K562 (cell line): Measurements from ENCODE around the gene PSMC4. TPM values are rescaled to one million over a fixed set of nuclear protein-coding genes. Genes with fewer than 3 reads are reported as not detected.

Source experiments
- ATAC-seq: fragments of 200-7000 bp; cut with Tn5 transposase; 3 replicates; pipeline ENCODE4 v1.9.1; 2020; ENCODE audit warnings: moderate library complexity
- BruUV-seq: library from RNA; stranded (reverse); fragments of 400-500 nt; replicated peaks from 2 replicates; lab custom pipeline; 2021; lab: Mats Ljungman, UMichigan
- CTCF ChIA-PET: fragments of 300-600 bp; formaldehyde crosslinking; extraction: SDS; loops from one replicate; lab custom pipeline; 2021; ENCODE audit warnings: low intra/inter-chr PET ratio; lab: Yijun Ruan, JAX
- POLR2A ChIA-PET: fragments of 300-600, 350-650 bp; sonication (Branson Sonifier 250); formaldehyde crosslinking; extraction: SDS; loops from one replicate; lab custom pipeline; 2021; ENCODE audit warnings: antibody characterized with exemption, inconsistent platforms; lab: Yijun Ruan, JAX
- DNase-seq, 4 experiments: peaks; one replicate each; pipeline versions ENCODE4 v3.0.0 to v3.0.0-alpha.2; 2011 to 2018; ENCODE audit warnings: low spot score in 3 of 4, mixed read lengths in 3 of 4; ENCODE audit errors: extremely low read depth in 1 of 4
- FAIRE-seq: peaks from 2 replicates; lab custom pipeline; 2011; peaks lifted over from hg19 to GRCh38; lab: Jason Lieb, UNC
- H2AFZ ChIP-seq: 2 replicates; pipeline ENCODE4 v1.6.0; 2011; ENCODE audit warnings: low read depth, low read length, control low read depth, inconsistent platforms
- H3K27ac ChIP-seq: fragments of 200-600 bp; 3 replicates; pipeline ENCODE4 v1.8.0; 2011; ENCODE audit warnings: low read depth, mild to moderate bottlenecking, control low read depth, inconsistent platforms, low read length, moderate library complexity, mixed read lengths; ENCODE audit errors: extremely low read depth
- H3K27me3 ChIP-seq, 2 experiments: fragments of 300-600 bp in 1 of 2; 2 replicates in 1 of 2; 3 replicates in 1 of 2; pipeline versions ENCODE4 v1.6.0 to v1.8.0; 2011; ENCODE audit warnings: inconsistent platforms in 2 of 2, low read length in 2 of 2, mild to moderate bottlenecking in 1 of 2, mixed read lengths in 1 of 2, moderate library complexity in 1 of 2; ENCODE audit not compliant: control insufficient read depth in 2 of 2, insufficient read depth in 2 of 2
- H3K36me3 ChIP-seq: fragments of 300-600 bp; 3 replicates; pipeline ENCODE4 v1.8.0; 2011; ENCODE audit warnings: mild to moderate bottlenecking, low read length, inconsistent platforms; ENCODE audit not compliant: control insufficient read depth, insufficient read depth
- H3K4me1 ChIP-seq, 2 experiments: fragments of 200-600 bp in 1 of 2; replicated peaks in 1 of 2; 2 replicates in 1 of 2; 3 replicates in 1 of 2; pipeline versions ENCODE4 v1.5.1 to v1.8.0; 2011; ENCODE audit warnings: inconsistent platforms in 2 of 2, low read length in 2 of 2, mild to moderate bottlenecking in 1 of 2, mixed read lengths in 1 of 2, moderate library complexity in 1 of 2; ENCODE audit not compliant: control insufficient read depth in 2 of 2, insufficient read depth in 2 of 2
- H3K4me2 ChIP-seq: 2 replicates; pipeline ENCODE4 v1.6.1; 2011; ENCODE audit warnings: low read length, control low read depth, inconsistent platforms, mixed read lengths; ENCODE audit not compliant: insufficient read depth
- H3K4me3 ChIP-seq: fragments of 200-600 bp; sonication (generic), shearing (Covaris generic); 2 replicates; pipeline ENCODE4 v1.5.1; 2016; ENCODE audit warnings: control low read depth, inconsistent platforms
- H3K79me2 ChIP-seq: fragments of 200-600 bp; 3 replicates; pipeline ENCODE4 v1.8.0; 2011; ENCODE audit warnings: low read length, inconsistent platforms; ENCODE audit not compliant: control insufficient read depth, insufficient read depth
- H3K9ac ChIP-seq, 2 experiments: 2 replicates each; pipeline versions ENCODE4 v1.6.0 to v1.6.1; 2011; ENCODE audit warnings: low read depth in 2 of 2, low read length in 2 of 2, control low read depth in 1 of 2, inconsistent platforms in 1 of 2, mild to moderate bottlenecking in 1 of 2, mixed read lengths in 1 of 2; ENCODE audit not compliant: insufficient read depth in 1 of 2
- H3K9me1 ChIP-seq: one replicate; pipeline ENCODE4 v1.6.0; 2011; ENCODE audit warnings: inconsistent platforms, mild to moderate bottlenecking, low read length, moderate library complexity; ENCODE audit not compliant: control insufficient read depth, insufficient read depth
- H3K9me3 ChIP-seq: replicated peaks from 2 replicates; pipeline ENCODE4 v1.5.1; 2011; ENCODE audit warnings: low read depth, low read length, inconsistent platforms; ENCODE audit not compliant: control insufficient read depth, insufficient read depth
- H4K20me1 ChIP-seq: replicated peaks from 2 replicates; pipeline ENCODE4 v1.6.1; 2011; ENCODE audit warnings: low read length, inconsistent platforms, mixed read lengths; ENCODE audit not compliant: control insufficient read depth, insufficient read depth
- CBX3 ChIP-seq, 2 experiments: IDR thresholded peaks; 1 replicate in 1 of 2; 2 replicates in 1 of 2; pipeline ENCODE4 v1.6.1; 2012; ENCODE audit warnings: inconsistent platforms in 2 of 2, low read length in 2 of 2, borderline replicate concordance in 1 of 2, control low read depth in 1 of 2
- CBX5 ChIP-seq: IDR thresholded peaks from 2 replicates; pipeline ENCODE4 v1.6.1; 2014; ENCODE audit warnings: low read depth, borderline replicate concordance
- JUNB ChIP-seq: fragments of 450-650 bp; formaldehyde crosslinking; conservative IDR thresholded peaks from 2 replicates; pipeline ENCODE4 v1.4.0; 2020; ENCODE audit warnings: mild to moderate bottlenecking
- PCBP2 ChIP-seq: fragments of 200-400 bp; formaldehyde crosslinking; IDR thresholded peaks from 2 replicates; pipeline ENCODE4 v1.6.1; 2018; ENCODE audit warnings: low read length, low read depth, mild to moderate bottlenecking, moderate library complexity; ENCODE audit not compliant: poor library complexity, severe bottlenecking
- REST ChIP-seq, 2 experiments: fragments of 450-650 bp; formaldehyde crosslinking in 1 of 2; IDR thresholded peaks; 2 replicates each; pipeline versions ENCODE4 v1.4.0 to v1.6.1; 2014 to 2020; ENCODE audit warnings: mild to moderate bottlenecking in 2 of 2, borderline replicate concordance in 1 of 2, low read depth in 1 of 2
- SLC30A9 ChIP-seq: fragments of 250-450 bp; sonication (Bioruptor Pico); IDR thresholded peaks from 2 replicates; pipeline ENCODE4 v1.8.0; 2022; ENCODE audit warnings: mild to moderate bottlenecking, moderate library complexity
- TRIM28 ChIP-seq: fragments of 450-650 bp; IDR thresholded peaks from 2 replicates; pipeline ENCODE4 v1.6.1; 2017
- ZNF280A ChIP-seq: fragments of 450-650 bp; IDR thresholded peaks from 2 replicates; pipeline ENCODE4 v1.6.1; 2018; ENCODE audit warnings: mild to moderate bottlenecking, low read depth; ENCODE audit not compliant: partially characterized antibody
- ZNF324 ChIP-seq: fragments of 250-450 bp; sonication (Bioruptor Pico); IDR thresholded peaks from 2 replicates; pipeline ENCODE4 v1.4.0; 2020; ENCODE audit warnings: mild to moderate bottlenecking
- ZNF778 ChIP-seq: fragments of 450-650 bp; formaldehyde crosslinking; IDR thresholded peaks from 2 replicates; pipeline ENCODE4 v1.4.0; 2020; ENCODE audit warnings: mild to moderate bottlenecking, moderate library complexity
- in situ Hi-C: fragments of 300-500 bp; cut with MboI; formaldehyde crosslinking; loops from 4 replicates; pipeline ENCODE4 v1.15.0; 2018; ENCODE audit warnings: inconsistent platforms, mixed read lengths
- intact Hi-C: fragments of 100-400 bp; cut with micrococcal nuclease; formaldehyde crosslinking; loops from 2 replicates; pipeline ENCODE4 v1.14.2; 2022
- polyA plus RNA-seq, 8 experiments: library from polyadenylated mRNA; depleted of rRNA in 4 of 8; stranded (reverse) in 5 of 8; unstranded in 3 of 8; fragments of >200 nt; fragmentation: Nextera tagmentation in 2 of 8; fragmentation: Illumina TruSeq in 1 of 8; extraction: Ambion mirVana in 2 of 8; extraction: Trizol in 1 of 8; gene quantifications; 2 replicates each; pipeline versions ENCODE4 v1.2.1 to v1.2.3, GENCODE V29; 2011 to 2014; ENCODE audit warnings: inconsistent platforms in 1 of 8, missing spikeins in 1 of 8
- total RNA-seq, 7 experiments: library from RNA; depleted of rRNA in 6 of 7; stranded (reverse); fragments of >200 nt in 6 of 7; fragmentation: Illumina TruSeq in 2 of 7; extraction: Trizol in 2 of 7; gene quantifications; 2 replicates each; pipeline versions ENCODE4 v1.2.1 to v1.2.3, GENCODE V29; 2011 to 2021; ENCODE audit warnings: low replicate concordance in 1 of 7

Gene PSMC4
- total and polyA plus RNA-seq, 9 of the 15 experiments (the other 6 are each of a cell fraction or from before 2014, with no cell fraction given), result 45.9 to 475 (median 142) TPM

GRCh38 chr19:39986643-39987042 is 15.7 kb downstream of the PSMC4 start:
- DNase-seq, result no peak
- no peaks in the 10 kb centered on the region for H3K4me1 ChIP-seq
- H3K9me3 ChIP-seq, result peaks cover 11% of the 10 kb centered on the region; the same call in 1 of the 2 replicates
- H3K36me3 ChIP-seq, result peaks cover 19% of the 10 kb centered on the region; the same call in 2 of the 3 replicates
- no peak overlapping the region for H3K4me2 ChIP-seq
- no TSS peak for BruUV-seq
- no peaks in the 10 kb centered on the region for H3K27me3 ChIP-seq
- TF ChIP-seq JUNB (no peak), PCBP2 (no peak), ZNF778 (CRISPR knock-in tag) (no peak), ZNF324 (peak; percentile 98), CBX5 (0 out of 2 replicates have a peak, but pooled peaks have one; percentile 39), TRIM28 (peak; percentile 70), CBX3 (IDR thresholded peaks at IDR 0.05; ENCODE audit: borderline replicate concordance in 1 of 2, low read length in 2 of 2) (peak in 1 of 2 experiments; percentile 82; a peak in 2 of 3 replicates), SLC30A9 (no peak), REST (IDR thresholded peaks at IDR 0.05; ENCODE audit: borderline replicate concordance) (no peak), REST (CRISPR knock-in tag; IDR thresholded peaks at IDR 0.05; ENCODE audit: low read depth) (no peak), ZNF280A (peak; percentile 52)
- H3K79me2 ChIP-seq, result peaks cover 8% of the 10 kb centered on the region; the same call in 2 of the 3 replicates
- POLR2A ChIA-PET, result interaction anchor here (0.7 kb wide), 1 partner anchor 10 kb away, joined by 3 read pairs; no protein-coding TSS in a partner anchor
- no peak overlapping the region for H2AFZ ChIP-seq
- no peak for FAIRE-seq
- CTCF ChIA-PET, result no interaction called here
- no peaks in the 10 kb centered on the region for H3K9me1 ChIP-seq
- H3K27ac ChIP-seq, result no peak overlapping the region
- ATAC-seq, result no peak
- H3K4me3 ChIP-seq, result no peak overlapping the region
- no peak overlapping the region for H3K9ac ChIP-seq
- in situ Hi-C loops (no loop called here), intact Hi-C loops (no loop called here)
- H4K20me1 ChIP-seq, result no peaks in the 10 kb centered on the region
